ENCODE results near the gene COPZ2. TPM values are rescaled to one million over a fixed set of nuclear protein-coding genes. Genes with fewer than 3 reads are reported as not detected.
"Not testable (repeated sequence)": the region's sequence is repeated elsewhere in the genome, so short reads cannot be mapped to it uniquely, and the experiment has no call there.

The COPZ2 gene
- total and polyA plus RNA-seq, 2 donors (not counting 1 experiment from before 2014, with no cell fraction given) = 1.0 to 2.3 TPM

GRCh38 chr17:48037838-48038323, 284 bp upstream of the COPZ2 start:
- DNase-seq (no peak), ATAC-seq (ENCODE audit: low read depth) (no peak)
- Histone ChIP-seq H3K27me3 (replicated peaks in 1 of 4; ENCODE audit: control extremely low read depth in 1 of 4, control insufficient read depth in 3 of 4, insufficient read depth in 4 of 4, low read length in 3 of 4) (peaks cover 0 to 33% (median 8%) of the 10 kb centered on the region in 4 experiments), H3K9ac (ENCODE audit: low read length) (peak overlapping the region; percentile 20), H4K20me1 (ENCODE audit: control insufficient read depth, insufficient read depth, low read length, poor library complexity, severe bottlenecking) (no peaks in the 10 kb centered on the region), H3K4me2 (replicated peaks; ENCODE audit: low read depth, low read length, poor library complexity, severe bottlenecking) (peak overlapping the region; percentile 98), H3K4me3 (ENCODE audit: control extremely low read depth in 1 of 5, extremely low read depth in 1 of 5, insufficient read depth in 1 of 5, low read depth in 2 of 5, low read length in 4 of 5) (peak overlapping the region in 3 of 5 experiments; percentile 8 to 38 (median 25)), H3K9me3 (ENCODE audit: control extremely low read depth in 1 of 3, control insufficient read depth in 2 of 3, insufficient read depth in 1 of 3, low read length in 2 of 3) (no peaks in the 10 kb centered on the region), H3K27ac (ENCODE audit: low read length in 2 of 2) (no peak overlapping the region), H3K4me1 (ENCODE audit: control insufficient read depth in 2 of 2, insufficient read depth in 2 of 2, low read length in 2 of 2) (peaks cover 15% of the 10 kb centered on the region in 2 donors), H3K79me2 (ENCODE audit: control insufficient read depth, insufficient read depth, low read length) (no peaks in the 10 kb centered on the region), H2AFZ (ENCODE audit: insufficient read depth, low read depth, low read length, poor library complexity, severe bottlenecking) (peak overlapping the region; percentile 76), H3K36me3 (replicated peaks in 1 of 2; ENCODE audit: control extremely low read depth in 1 of 2, control insufficient read depth in 1 of 2, extremely low read depth in 1 of 2, insufficient read depth in 2 of 2, low read length in 1 of 2) (no peaks in the 10 kb centered on the region)
- WGBS (ENCODE audit: insufficient coverage) = 8% methylated on average over 11 of the region's 19 CpGs
- TF ChIP-seq EZH2 (IDR thresholded peaks at IDR 0.05; ENCODE audit: borderline replicate concordance, insufficient read depth, low read depth, low read length, poor library complexity, severe bottlenecking) (no peak), CTCF (IDR thresholded peaks at IDR 0.05) (no peak)
- CTCF ChIA-PET = interaction anchor here (1.2 to 1.9 kb wide), 3 partner anchors 9 to 12 kb away, joined by 3 to 7 read pairs (median 5); no protein-coding TSS in a partner anchor
- intact Hi-C loops (cut with micrococcal nuclease) = loop anchor here (1.0 kb wide), 3 partner anchors 9 to 36 kb away; no protein-coding TSS in a partner anchor
- peak overlapping the region; percentile 85 for H3K4me3 Mint-ChIP-seq
- POLR2A ChIA-PET = no interaction called here
- H3K27ac Mint-ChIP-seq = peak overlapping the region; percentile 10
- H3K27me3 Mint-ChIP-seq = peaks cover 17% of the 10 kb centered on the region
- peaks cover 15% of the 10 kb centered on the region for H3K4me1 Mint-ChIP-seq
- no peaks in the 10 kb centered on the region for H3K9me3 Mint-ChIP-seq (ENCODE audit: insufficient read depth)

GRCh38 chr17:48036693-48037035, 933 bp downstream of the COPZ2 start:
- Histone ChIP-seq H2AFZ (ENCODE audit: insufficient read depth, low read depth, low read length, poor library complexity, severe bottlenecking) (peak overlapping the region; percentile 85), H3K4me3 (ENCODE audit: control extremely low read depth in 1 of 5, extremely low read depth in 1 of 5, insufficient read depth in 1 of 5, low read depth in 2 of 5, low read length in 4 of 5) (peak overlapping the region in 4 of 5 experiments; percentile 68 to 76 (median 72)), H3K27me3 (replicated peaks in 1 of 4; ENCODE audit: control extremely low read depth in 1 of 4, control insufficient read depth in 3 of 4, insufficient read depth in 4 of 4, low read length in 3 of 4) (peaks cover 0 to 44% (median 9%) of the 10 kb centered on the region in 4 experiments), H3K27ac (ENCODE audit: low read length in 2 of 2) (no peak overlapping the region), H3K4me2 (replicated peaks; ENCODE audit: low read depth, low read length, poor library complexity, severe bottlenecking) (peak overlapping the region; percentile 98), H3K79me2 (ENCODE audit: control insufficient read depth, insufficient read depth, low read length) (no peaks in the 10 kb centered on the region), H3K4me1 (ENCODE audit: control insufficient read depth in 2 of 2, insufficient read depth in 2 of 2, low read length in 2 of 2) (peaks cover 15% of the 10 kb centered on the region in 2 donors), H3K36me3 (replicated peaks in 1 of 2; ENCODE audit: control extremely low read depth in 1 of 2, control insufficient read depth in 1 of 2, extremely low read depth in 1 of 2, insufficient read depth in 2 of 2, low read length in 1 of 2) (no peaks in the 10 kb centered on the region), H3K9me3 (ENCODE audit: control extremely low read depth in 1 of 3, control insufficient read depth in 2 of 3, insufficient read depth in 1 of 3, low read length in 2 of 3) (no peaks in the 10 kb centered on the region), H3K9ac (ENCODE audit: low read length) (peak overlapping the region; percentile 82), H4K20me1 (ENCODE audit: control insufficient read depth, insufficient read depth, low read length, poor library complexity, severe bottlenecking) (no peaks in the 10 kb centered on the region)
- CTCF ChIA-PET = interaction anchor here (0.8 to 3.9 kb wide), 18 partner anchors 8 to 94 kb away, joined by 3 to 44 read pairs (median 5); partner anchors contain the start of genes CBX1 and NFE2L1
- no peak for DNase-seq
- peaks cover 25% of the 10 kb centered on the region for H3K27me3 Mint-ChIP-seq
- H3K4me3 Mint-ChIP-seq = peak overlapping the region; percentile 90
- peaks cover 15% of the 10 kb centered on the region for H3K4me1 Mint-ChIP-seq
- no peaks in the 10 kb centered on the region for H3K9me3 Mint-ChIP-seq (ENCODE audit: insufficient read depth)
- POLR2A ChIA-PET = interaction anchor here (0.8 to 0.9 kb wide), 2 partner anchors 11 kb away, joined by 3 to 6 read pairs; partner anchors contain the start of gene NFE2L1
- no peak for ATAC-seq (ENCODE audit: low read depth)
- WGBS (ENCODE audit: insufficient coverage) = 83% methylated on average over 6 of the region's 6 CpGs
- intact Hi-C loops (cut with micrococcal nuclease) = loop anchor here (1.0 kb wide), 3 partner anchors 11 to 38 kb away; no protein-coding TSS in a partner anchor
- no peak overlapping the region for H3K27ac Mint-ChIP-seq
- TF ChIP-seq EZH2 (IDR thresholded peaks at IDR 0.05; ENCODE audit: borderline replicate concordance, insufficient read depth, low read depth, low read length, poor library complexity, severe bottlenecking) = no peak
- TF ChIP-seq CTCF (IDR thresholded peaks at IDR 0.05) = no peak

GRCh38 chr17:48034734-48035133, 2.9 kb downstream of the COPZ2 start:
- 91% methylated on average over 10 of the region's 12 CpGs for WGBS (ENCODE audit: insufficient coverage)
- Mint-ChIP-seq H3K4me1 (peaks cover 15% of the 10 kb centered on the region), H3K27me3 (peaks cover 25% of the 10 kb centered on the region)
- peaks cover 0 to 49% (median 9%) of the 10 kb centered on the region in 4 experiments for H3K27me3 ChIP-seq (replicated peaks in 1 of 4; ENCODE audit: control extremely low read depth in 1 of 4, control insufficient read depth in 3 of 4, insufficient read depth in 4 of 4, low read length in 3 of 4)
- H3K9me3 Mint-ChIP-seq (ENCODE audit: insufficient read depth); intact Hi-C loops (cut with micrococcal nuclease); H4K20me1 ChIP-seq (ENCODE audit: control insufficient read depth, insufficient read depth, low read length, poor library complexity, severe bottlenecking); H3K79me2 ChIP-seq (ENCODE audit: control insufficient read depth, insufficient read depth, low read length); H3K27ac ChIP-seq (ENCODE audit: low read length in 2 of 2); H3K4me2 ChIP-seq (replicated peaks; ENCODE audit: low read depth, low read length, poor library complexity, severe bottlenecking); H3K36me3 ChIP-seq (replicated peaks in 1 of 2; ENCODE audit: control extremely low read depth in 1 of 2, control insufficient read depth in 1 of 2, extremely low read depth in 1 of 2, insufficient read depth in 2 of 2, low read length in 1 of 2); POLR2A ChIA-PET; H3K4me3 ChIP-seq (ENCODE audit: control extremely low read depth in 1 of 5, extremely low read depth in 1 of 5, insufficient read depth in 1 of 5, low read depth in 2 of 5, low read length in 4 of 5); H3K27ac Mint-ChIP-seq; H2AFZ ChIP-seq (ENCODE audit: insufficient read depth, low read depth, low read length, poor library complexity, severe bottlenecking); ATAC-seq (ENCODE audit: low read depth); H3K4me3 Mint-ChIP-seq; DNase-seq; H3K9me3 ChIP-seq (ENCODE audit: control extremely low read depth in 1 of 3, control insufficient read depth in 2 of 3, insufficient read depth in 1 of 3, low read length in 2 of 3); H3K9ac ChIP-seq (ENCODE audit: low read length): not testable (repeated sequence)
- CTCF ChIA-PET = interaction anchor here (0.6 to 3.9 kb wide), 8 partner anchors 8 to 602 kb away, joined by 3 to 44 read pairs (median 4); no protein-coding TSS in a partner anchor
- H3K4me1 ChIP-seq (ENCODE audit: control insufficient read depth in 2 of 2, insufficient read depth in 2 of 2, low read length in 2 of 2) = peaks cover 15% of the 10 kb centered on the region in 2 donors
